HG03280 (cell line): Measurements from ENCODE around the gene CDK6.
"Not testable (repeated sequence)": the region's sequence is repeated elsewhere in the genome, so short reads cannot be mapped to it uniquely, and the experiment has no call there.

ENCODE experiments used
- ATAC-seq: cut with Tn5 transposase; IDR thresholded peaks from one replicate; pipeline ENCODE4 v1.9.1; 2021; ENCODE audit warnings: mild to moderate bottlenecking, moderate library complexity; ENCODE audit not compliant: unreplicated experiment

The CDK6 gene

GRCh38 chr7:92604517-92604916, 231.9 kb downstream of the CDK6 start:
- not testable (repeated sequence) for ATAC-seq

- ATAC-seq, result no peak
Measured at GRCh38 chr7:92603089-92603445, 233.3 kb downstream of the CDK6 start.

GRCh38 chr7:92602352-92603088, 233.9 kb downstream of the CDK6 start:
- no peak for ATAC-seq

- peak; percentile 68 for ATAC-seq
Measured at GRCh38 chr7:92598310-92598981, 237.9 kb downstream of the CDK6 start.

- ATAC-seq, result no peak
Measured at GRCh38 chr7:92595281-92595680, 241.1 kb downstream of the CDK6 start.

- ATAC-seq, result no peak
Measured at GRCh38 chr7:92594746-92595145, 241.6 kb downstream of the CDK6 start.

- ATAC-seq, result no peak
Measured at GRCh38 chr7:92590711-92591310, 245.6 kb downstream of the CDK6 start.

- ATAC-seq, result no peak
Measured at GRCh38 chr7:92589056-92589455, 247.3 kb downstream of the CDK6 start.

- no peak for ATAC-seq
Measured at GRCh38 chr7:92588561-92588960, 247.8 kb downstream of the CDK6 start.

GRCh38 chr7:92586841-92587240, 249.5 kb downstream of the CDK6 start:
- ATAC-seq, result no peak

GRCh38 chr7:92586403-92586802, 250.0 kb downstream of the CDK6 start:
- ATAC-seq, result no peak

- ATAC-seq, result no peak
Measured at GRCh38 chr7:92584953-92585352, 251.4 kb downstream of the CDK6 start.

- ATAC-seq, result no peak
Measured at GRCh38 chr7:92582948-92583347, 253.4 kb downstream of the CDK6 start.

GRCh38 chr7:92576296-92576695, 260.1 kb downstream of the CDK6 start:
- ATAC-seq, result no peak

GRCh38 chr7:92569137-92569536, 267.2 kb downstream of the CDK6 start:
- no peak for ATAC-seq

- ATAC-seq, result no peak
Measured at GRCh38 chr7:92567460-92567859, 268.9 kb downstream of the CDK6 start.

- ATAC-seq, result no peak
Measured at GRCh38 chr7:92563345-92563744, 273.0 kb downstream of the CDK6 start.

GRCh38 chr7:92560602-92561001, 275.8 kb downstream of the CDK6 start:
- ATAC-seq, result no peak

GRCh38 chr7:92557808-92558362, 278.5 kb downstream of the CDK6 start:
- ATAC-seq, result no peak

GRCh38 chr7:92557249-92557648, 279.1 kb downstream of the CDK6 start:
- no peak for ATAC-seq
